ENCODE data around the gene SCAF8.
A peak's percentile ranks its signal among the peaks of the same experiment; 100 is the strongest.

Gene SCAF8

DNA sequence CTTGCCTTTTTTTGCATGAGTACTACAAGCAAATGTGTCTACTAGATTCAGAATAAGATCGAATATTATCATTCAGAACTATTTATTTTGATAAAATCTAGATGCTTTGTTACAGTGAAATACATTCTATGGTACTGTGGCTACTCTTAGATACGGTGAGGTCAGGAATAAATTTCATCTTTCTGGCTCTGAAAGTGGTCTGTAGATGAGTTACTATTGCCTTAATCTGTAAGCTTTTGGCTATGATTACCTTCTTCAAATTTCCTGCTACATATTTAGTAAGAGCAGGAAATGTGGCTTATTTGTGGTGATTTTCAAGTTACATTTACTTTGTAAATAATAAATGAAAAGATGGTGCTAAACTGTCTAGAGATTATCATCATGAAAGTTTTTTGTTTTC, 50.0 kb downstream of the SCAF8 start:
- no peak for ATAC-seq (ENCODE audit: low read depth)
- Histone ChIP-seq H3K4me3 (ENCODE audit: severe bottlenecking) (no peak overlapping the region), H3K27me3 (ENCODE audit: insufficient read depth, poor library complexity, severe bottlenecking) (no peaks in the 10 kb centered on the region), H3K9me3 (ENCODE audit: severe bottlenecking) (no peaks in the 10 kb centered on the region), H3K4me1 (ENCODE audit: insufficient read depth, poor library complexity, severe bottlenecking) (no peaks in the 10 kb centered on the region), H3K36me3 (ENCODE audit: low read depth) (peaks cover 44% of the 10 kb centered on the region), H3K27ac (ENCODE audit: poor library complexity, severe bottlenecking) (no peak overlapping the region)
- TF ChIP-seq CTCF (IDR thresholded peaks at IDR 0.05; ENCODE audit: poor library complexity, severe bottlenecking): no peak
- DNase-seq (ENCODE audit: low spot score): no peak

DNA sequence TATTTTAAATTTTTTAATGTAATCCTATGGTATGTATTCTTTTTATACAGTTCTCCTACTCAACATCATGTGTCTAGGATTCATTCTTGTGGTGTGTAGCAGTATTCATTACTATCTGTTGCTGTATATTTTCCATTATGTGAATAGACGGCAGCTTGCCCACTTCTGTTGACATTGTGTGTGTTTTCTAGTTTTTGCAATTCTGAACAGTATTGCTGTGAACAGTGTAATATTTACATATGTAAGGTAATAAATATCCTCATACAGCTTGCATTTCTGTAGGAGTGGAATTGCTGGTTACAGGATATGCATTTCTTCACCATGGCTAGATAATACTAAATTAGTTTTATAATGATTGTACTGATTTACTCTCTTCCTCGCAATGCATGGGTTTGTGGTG, 51.9 kb downstream of the SCAF8 start:
- no peak overlapping the region for H3K4me3 ChIP-seq (ENCODE audit: severe bottlenecking)
- H3K4me1 ChIP-seq (ENCODE audit: insufficient read depth, poor library complexity, severe bottlenecking): no peaks in the 10 kb centered on the region
- no peak for TF ChIP-seq CTCF (IDR thresholded peaks at IDR 0.05; ENCODE audit: poor library complexity, severe bottlenecking)
- H3K27ac ChIP-seq (ENCODE audit: poor library complexity, severe bottlenecking): no peak overlapping the region
- ATAC-seq (ENCODE audit: low read depth) (no peak), DNase-seq (ENCODE audit: low spot score) (no peak)
- peaks cover 41% of the 10 kb centered on the region for H3K36me3 ChIP-seq (ENCODE audit: low read depth)
- H3K9me3 ChIP-seq (ENCODE audit: severe bottlenecking): no peaks in the 10 kb centered on the region
- H3K27me3 ChIP-seq (ENCODE audit: insufficient read depth, poor library complexity, severe bottlenecking): no peaks in the 10 kb centered on the region

DNA sequence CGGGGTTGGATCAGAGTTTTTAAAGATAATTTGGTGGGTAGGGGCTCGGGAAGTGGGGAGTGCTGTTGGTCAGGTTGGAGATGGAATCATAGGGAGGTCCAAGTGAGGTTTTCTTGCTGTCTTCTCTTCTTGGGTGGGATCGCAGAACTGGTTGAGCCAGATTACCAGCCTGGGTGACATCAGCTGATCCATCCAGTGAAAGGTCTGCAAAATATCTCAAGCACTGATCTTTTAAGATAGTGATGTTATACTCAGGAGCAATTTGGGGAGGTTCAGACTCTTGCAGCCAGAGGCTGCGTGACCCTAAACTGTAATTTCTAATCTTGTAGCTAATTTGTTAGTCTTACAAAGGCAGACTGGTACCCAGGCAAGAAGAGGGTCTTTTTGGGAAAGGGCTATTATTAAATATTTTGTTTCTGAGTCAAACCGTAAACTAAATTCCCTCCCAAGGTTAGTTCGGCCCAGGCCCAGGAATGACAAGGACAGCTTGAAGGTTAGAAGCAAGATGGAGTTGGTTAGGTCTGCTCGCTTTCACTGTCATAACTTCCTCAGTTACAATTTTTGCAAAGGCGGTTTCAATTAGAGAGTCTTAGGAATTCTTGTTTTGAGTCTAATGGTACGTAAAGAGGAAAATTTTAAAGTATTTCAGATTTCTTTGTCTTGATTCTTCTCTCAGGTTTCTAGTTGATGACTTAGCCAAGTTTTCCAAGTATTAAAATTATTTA, 53.1 kb downstream of the SCAF8 start:
- H3K9me3 ChIP-seq (ENCODE audit: severe bottlenecking): no peaks in the 10 kb centered on the region
- DNase-seq (ENCODE audit: low spot score) (no peak), ATAC-seq (ENCODE audit: low read depth) (no peak)
- H3K27me3 ChIP-seq (ENCODE audit: insufficient read depth, poor library complexity, severe bottlenecking): no peaks in the 10 kb centered on the region
- TF ChIP-seq CTCF (IDR thresholded peaks at IDR 0.05; ENCODE audit: poor library complexity, severe bottlenecking): no peak
- no peak overlapping the region for H3K4me3 ChIP-seq (ENCODE audit: severe bottlenecking)
- peaks cover 6% of the 10 kb centered on the region for H3K4me1 ChIP-seq (ENCODE audit: insufficient read depth, poor library complexity, severe bottlenecking)
- peaks cover 39% of the 10 kb centered on the region for H3K36me3 ChIP-seq (ENCODE audit: low read depth)
- no peak overlapping the region for H3K27ac ChIP-seq (ENCODE audit: poor library complexity, severe bottlenecking)

DNA sequence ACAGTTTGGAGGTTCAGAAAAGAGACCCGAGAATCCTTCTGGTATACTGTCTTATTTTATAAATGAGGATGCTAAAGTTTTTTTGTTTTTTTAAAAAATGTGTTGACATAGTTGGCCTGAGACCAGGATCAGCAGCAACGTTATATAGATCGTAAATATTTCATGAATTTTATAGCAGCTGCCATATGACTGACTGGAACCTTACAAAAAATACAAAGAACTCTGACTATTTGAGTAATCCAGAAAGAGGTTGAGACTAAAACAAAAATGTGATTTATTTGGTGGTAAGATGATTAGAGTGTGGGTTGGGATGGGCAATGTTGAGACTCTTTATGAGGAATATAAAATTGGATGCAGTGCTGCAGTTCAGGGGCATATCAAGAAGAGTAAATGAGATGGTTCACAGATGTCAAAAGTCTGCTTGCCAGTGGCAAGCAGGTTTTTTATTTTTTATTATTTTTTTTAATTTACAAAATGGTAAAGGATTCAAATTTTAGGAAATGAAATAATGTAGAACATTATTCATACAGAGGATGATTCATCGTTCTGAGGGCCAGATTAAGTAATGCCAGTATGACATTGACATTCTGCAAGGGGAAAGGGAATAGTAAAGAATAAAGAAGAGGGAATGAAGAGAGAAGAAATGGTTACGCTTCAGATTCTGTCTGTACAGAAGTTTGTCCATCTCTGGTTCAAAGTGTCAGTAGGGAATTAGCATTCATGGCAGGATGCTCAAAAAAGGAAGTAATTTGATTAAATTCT, 58.5 kb downstream of the SCAF8 start:
- H3K36me3 ChIP-seq (ENCODE audit: low read depth): peaks cover 58% of the 10 kb centered on the region

More for the DNA sequence above, 58.5 kb downstream of the SCAF8 start:
- no peak for TF ChIP-seq CTCF (IDR thresholded peaks at IDR 0.05; ENCODE audit: poor library complexity, severe bottlenecking)
- Histone ChIP-seq H3K9me3 (ENCODE audit: severe bottlenecking) (no peaks in the 10 kb centered on the region), H3K4me3 (ENCODE audit: severe bottlenecking) (no peak overlapping the region), H3K27me3 (ENCODE audit: insufficient read depth, poor library complexity, severe bottlenecking) (no peaks in the 10 kb centered on the region), H3K4me1 (ENCODE audit: insufficient read depth, poor library complexity, severe bottlenecking) (peaks cover 25% of the 10 kb centered on the region), H3K27ac (ENCODE audit: poor library complexity, severe bottlenecking) (peak overlapping the region; percentile 66)
- no peak for DNase-seq (ENCODE audit: low spot score)
- ATAC-seq (ENCODE audit: low read depth): peak; percentile 60; the same call in 2 of the 3 replicates

Measured in RWPE2 (cell line).